UCSD-AML1 (cell line): ENCODE measurements around the gene GALE.
"Not testable (repeated sequence)": the region's sequence is repeated elsewhere in the genome, so short reads cannot be mapped to it uniquely, and the experiment has no call there.

ENCODE experiments used
- DNase-seq: peaks from one replicate; lab custom pipeline; 2025; ENCODE audit not compliant: unreplicated experiment; lab: John Stamatoyannopoulos, UW

The GALE gene

GRCh38 chr1:23793018-23793781 is 7.4 kb downstream of the GALE start:
- no peak for DNase-seq

DNA sequence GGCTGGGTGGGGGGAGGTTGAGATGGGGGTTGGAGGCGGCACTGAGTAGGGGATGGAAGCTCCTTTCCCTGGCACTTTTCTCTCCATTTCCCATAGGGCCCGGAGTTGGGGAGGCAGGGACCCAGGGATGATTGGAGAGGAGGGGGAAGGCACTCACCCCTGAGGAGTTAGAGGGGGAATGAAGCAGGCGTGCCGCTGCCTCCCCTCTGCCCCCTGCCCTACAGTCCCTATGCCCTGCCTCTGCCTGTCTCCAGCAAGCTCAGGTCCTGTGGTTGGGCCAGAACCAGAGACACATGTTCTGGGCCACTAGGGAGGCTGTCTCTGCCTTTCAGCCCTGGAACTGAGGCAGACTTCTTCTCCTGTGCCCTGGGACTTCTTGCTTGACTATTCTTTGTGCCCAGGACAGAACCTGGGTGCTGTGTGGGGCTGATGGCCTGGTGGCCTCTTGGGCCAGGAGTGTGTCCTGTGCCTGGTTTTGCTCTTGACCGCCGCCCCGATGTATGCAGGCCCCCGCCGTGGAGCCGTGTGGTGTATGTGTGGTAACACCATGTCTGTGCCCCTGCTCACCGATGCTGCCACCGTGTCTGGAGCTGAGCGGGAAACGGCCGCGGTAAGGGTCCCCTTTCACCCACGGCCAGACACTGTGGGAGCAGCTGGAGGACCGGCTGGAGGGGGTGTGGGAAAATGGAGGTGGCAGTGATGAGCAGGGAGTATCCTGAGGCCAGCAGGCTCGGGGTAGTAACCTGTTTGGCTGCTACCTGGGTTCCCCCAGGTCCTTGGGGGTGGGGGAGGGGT is 8.2 kb downstream of the GALE start:
- DNase-seq: no peak

- DNase-seq: peak; percentile 27
These were observed 9.0 kb downstream of the GALE start for GRCh38 chr1:23791516-23792047.

DNA sequence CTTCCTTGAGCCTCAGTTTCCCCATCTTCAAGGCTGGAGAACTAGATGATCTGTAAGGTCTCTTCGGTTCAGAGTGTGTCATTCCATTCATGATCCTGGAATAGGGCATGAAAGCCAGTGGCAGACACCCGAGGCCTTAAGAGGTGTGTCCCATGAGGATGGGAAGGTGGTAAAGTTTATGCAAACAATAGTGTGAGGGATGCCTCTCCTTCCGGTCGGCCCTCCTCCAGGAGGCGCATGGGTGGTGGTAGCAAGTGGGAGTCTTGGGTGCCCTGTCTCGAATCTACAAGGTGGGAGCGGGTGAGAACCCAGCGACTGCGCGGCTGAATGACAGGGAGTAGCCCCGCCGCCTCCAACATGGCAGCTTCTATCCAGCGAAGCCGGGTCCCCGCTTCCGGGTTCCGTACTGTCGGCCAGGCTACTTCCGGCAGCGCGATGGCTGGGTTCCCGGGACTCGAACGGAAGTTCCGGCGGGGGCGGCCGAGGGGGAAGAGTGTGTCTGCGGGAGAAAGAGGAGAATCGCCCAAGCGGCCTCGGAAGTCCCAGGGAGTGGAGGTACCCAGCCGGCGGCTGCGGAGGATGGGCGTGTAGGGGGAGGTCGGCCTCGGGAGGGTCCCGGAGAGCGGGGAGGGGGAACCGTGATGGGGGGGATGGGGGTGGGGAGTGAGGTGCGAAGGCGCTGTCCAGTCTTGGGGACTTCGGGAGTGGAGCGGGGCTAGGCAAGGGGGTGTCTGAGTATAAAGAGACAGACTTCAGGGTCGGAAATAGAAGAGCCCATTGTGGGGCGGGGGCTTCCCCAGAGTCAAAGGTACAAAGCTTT is 9.6 kb downstream of the GALE start, which contains the start of gene LYPLA2:
TSS of gene LYPLA2 (plus strand) at position 450 of the 820 bp plus-strand sequence. CDS start 1,538 bp downstream, outside the sequence.
- DNase-seq: peak; percentile 90

DNA sequence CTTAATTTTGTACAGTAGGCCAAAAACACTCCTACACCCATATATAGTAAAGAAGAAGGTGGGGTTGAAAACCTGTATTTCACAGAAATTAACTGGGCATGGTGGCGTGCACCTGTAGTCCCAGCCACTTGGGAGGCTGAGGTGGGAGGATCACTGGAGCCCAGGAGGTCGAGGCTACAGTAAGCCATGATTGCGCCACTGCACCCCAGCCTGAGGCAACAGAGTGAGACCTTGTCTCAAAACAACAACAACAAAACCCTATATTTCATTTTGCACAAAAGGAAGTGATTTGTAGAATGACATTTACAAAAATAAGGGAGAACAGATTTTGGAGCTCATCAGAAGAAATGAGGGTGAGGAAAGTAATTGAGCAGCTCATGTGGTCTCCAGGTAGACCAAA is 11.9 kb downstream of the GALE start:
- no peak for DNase-seq

DNA sequence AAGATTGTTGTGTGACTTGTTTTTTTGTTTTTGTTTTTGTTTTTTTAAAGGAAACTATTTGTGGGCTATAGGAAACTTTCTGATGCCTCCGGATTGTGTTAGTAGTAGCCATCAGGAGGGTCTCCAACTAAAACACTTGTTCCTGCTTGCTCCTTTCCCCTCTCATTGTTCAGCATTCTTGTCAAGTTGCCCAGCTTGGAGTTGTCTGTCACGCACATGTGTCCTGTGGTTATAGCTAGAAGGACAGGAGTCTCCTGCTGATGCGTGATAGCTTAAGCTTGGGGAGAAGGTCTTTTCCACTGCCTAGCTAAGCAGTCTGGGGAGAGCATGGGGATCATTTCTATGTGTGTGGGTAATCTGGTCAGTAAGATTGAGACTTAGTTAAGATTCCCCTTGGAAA is 12.9 kb downstream of the GALE start:
- DNase-seq: no peak

- DNase-seq: no peak
These were observed 15.7 kb downstream of the GALE start for GRCh38 chr1:23784846-23785245.

GRCh38 chr1:23783141-23783540 is 17.4 kb downstream of the GALE start:
- not testable (repeated sequence) for DNase-seq

DNA sequence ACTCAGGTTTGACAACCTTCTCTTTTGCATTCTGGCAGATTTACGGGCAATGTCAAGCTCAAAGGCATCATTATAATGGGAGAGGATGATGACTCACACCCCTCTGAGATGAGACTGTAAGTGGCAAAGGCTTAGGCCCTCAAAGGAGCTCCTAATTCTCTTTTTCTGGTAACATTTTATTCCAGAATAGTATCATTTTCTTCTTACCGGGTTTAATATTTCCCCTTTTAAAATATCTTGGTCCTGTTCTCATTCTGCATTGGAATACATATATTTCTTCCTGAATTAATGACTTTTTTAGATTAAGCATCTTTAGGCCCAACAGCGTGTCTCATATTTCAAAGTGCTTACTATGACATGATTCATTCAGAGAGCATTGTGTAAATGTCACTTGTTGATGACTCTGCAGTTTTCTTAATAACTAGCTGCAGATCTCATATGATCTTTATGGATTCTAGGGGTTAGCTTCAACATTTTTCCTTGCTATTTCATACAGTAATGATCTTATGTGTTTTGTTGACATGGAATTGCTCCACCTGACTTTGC is 20.7 kb downstream of the GALE start:
- DNase-seq: no peak

DNA sequence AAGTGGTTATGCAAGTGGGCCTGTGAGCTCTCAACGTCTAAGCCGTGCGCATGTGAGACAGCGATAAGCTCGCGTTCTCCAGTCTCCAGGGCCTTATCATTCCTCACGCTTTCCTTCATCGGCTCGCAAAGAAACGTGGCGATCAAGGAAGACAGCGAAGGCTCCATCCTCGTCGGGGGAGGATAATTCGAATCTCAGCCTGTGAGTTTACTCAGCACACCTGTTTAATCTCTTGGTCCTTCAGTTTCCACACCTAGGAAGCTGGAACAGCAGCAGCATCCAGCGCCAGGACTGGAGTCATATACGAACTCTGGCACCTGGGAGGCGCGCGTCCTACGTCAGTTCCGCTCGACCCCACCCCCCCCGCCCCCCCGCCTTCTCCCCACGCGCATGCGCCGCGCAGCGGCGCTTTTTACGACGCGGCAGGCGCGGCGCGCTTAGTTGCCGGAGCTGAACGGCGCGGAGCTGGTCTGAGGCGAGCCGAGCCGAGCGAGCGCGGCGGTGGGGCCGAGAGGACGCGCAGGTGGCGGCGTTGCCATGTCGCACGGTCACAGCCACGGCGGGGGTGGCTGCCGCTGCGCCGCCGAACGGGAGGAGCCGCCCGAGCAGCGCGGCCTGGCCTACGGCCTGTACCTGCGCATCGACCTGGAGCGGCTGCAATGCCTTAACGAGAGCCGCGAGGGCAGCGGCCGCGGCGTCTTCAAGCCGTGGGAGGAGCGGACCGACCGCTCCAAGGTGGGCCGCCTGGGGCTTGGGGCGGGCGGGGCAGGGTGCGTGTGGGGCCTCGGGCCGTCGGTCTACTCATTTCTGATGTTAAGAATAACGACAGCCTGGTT is 22.4 kb downstream of the GALE start, which contains the start of gene PITHD1:
TSS of gene PITHD1 (plus strand) at position 440 of the 836 bp plus-strand sequence. CDS start at position 538, 98 bp downstream.
- DNase-seq: peak; percentile 89

GRCh38 chr1:23776217-23776616 is 24.3 kb downstream of the GALE start:
- no peak for DNase-seq

DNA sequence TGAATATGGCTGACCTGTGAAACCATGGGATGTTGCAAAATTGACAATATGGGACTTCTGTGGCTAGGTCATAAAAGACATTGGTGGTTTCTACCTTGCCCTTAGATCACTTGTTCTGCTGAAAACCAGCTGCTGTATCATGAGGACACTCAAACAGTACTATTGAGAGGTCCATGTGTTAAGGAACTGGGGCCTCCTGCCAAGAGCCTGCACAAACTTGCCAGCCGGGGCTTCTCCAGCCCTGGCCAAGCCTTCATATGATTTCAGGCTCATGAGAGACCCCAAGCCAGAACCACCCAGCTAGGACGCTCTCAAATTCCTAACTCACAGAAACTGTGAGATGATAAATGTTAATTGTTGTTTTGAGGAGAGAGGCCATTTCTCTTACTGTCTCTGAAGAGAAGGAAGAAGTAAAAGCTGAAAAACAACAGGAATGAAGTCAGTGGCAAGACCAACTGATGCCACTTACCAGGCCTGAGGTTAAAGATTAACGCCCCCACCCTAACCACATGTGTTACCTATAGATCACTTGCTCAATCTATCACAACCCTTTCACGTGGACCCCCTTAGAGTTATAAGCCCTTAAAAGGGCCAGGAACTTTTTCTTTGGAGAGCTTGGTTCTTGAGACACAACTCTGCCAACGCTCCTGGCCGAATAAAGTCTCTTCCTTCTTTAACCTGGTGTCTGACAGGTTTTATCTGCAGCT is 26.2 kb downstream of the GALE start:
- DNase-seq: no peak

- DNase-seq: no peak
These were observed 27.7 kb downstream of the GALE start for GRCh38 chr1:23772854-23773242.

DNA sequence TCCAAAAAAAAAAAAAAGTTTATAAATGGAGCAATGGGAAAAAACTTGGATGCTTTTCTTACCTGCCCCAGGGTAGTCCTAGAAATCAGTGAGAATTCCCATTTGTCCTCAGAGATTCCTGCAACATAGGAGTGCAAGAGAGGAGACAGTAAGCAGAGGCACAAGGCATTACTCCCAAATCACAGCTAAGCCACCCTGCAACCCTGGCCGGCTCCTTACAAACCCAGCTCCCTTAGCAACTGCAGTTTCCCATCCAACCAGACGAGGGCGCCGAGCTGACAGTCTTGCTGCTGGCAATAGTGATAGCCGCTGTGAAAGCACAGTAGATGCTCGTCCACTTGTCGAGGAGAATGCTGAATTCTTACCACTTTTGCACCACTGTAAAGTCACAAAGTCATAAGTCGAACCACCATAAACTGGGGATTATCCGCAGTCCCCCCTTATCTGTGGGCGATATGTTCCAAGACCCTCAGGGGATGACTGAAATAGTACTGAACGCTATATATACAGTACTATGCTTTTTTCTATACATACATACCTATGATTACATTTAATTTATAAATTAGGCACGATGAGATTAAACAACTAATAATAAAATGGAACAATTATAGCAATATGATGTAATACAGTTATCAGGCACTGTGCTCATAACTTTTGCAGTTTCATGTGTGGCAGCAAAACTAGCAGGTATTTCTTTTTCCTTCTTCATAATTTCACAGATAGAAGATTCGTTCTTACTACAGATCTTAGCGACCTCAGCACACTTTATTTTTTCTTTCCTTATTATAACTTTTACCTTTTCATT is 28.3 kb downstream of the GALE start:
- DNase-seq: peak; percentile 81

- DNase-seq: no peak
These were observed 31.8 kb downstream of the GALE start for GRCh38 chr1:23768733-23769132.

DNA sequence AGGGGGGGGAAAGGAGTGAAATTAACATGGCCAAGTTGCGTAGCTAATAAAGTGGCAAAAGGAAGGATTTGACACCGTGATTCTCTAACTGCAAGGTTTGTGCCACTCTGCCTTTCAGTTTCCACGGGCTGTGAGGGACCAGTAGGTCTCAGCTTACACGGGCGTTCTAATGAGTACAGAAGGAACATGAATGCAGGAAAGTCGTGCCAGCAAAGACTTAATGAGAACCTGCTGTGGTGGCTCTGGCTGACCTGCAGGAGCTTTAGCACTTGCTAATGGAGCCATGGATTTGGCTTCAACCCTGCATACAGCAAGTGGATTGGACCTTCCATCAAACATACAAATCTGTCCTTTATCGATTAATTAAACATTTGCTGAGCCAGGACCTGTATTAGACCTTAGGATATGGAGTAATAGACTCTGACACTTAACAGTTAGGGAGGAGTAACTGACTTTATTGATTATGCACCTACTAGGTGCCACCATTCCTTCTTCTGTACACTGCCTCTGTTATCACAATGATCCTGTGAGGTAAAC is 37.4 kb downstream of the GALE start:
- no peak for DNase-seq

DNA sequence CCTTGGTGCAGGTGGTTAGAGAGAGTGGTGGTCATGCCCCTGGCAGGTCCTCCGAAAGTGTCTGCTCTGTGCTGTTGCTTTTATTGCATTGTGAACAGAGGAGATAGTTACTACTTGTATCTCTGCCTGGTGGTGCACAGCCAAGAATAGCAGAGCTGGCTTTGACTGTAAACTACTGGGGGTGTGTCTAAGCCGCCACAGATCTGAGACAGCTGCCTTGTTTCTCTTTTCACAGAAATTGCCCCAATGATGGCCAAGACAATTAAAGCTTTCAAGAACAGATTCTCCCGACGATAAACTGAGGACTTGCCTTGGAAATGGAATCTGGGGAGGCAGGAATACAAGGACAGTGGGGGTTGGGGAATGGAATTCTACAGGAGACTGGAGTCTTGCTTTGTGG is 41.3 kb downstream of the GALE start:
- DNase-seq: no peak

- no peak for DNase-seq
These were observed 42.7 kb downstream of the GALE start for GRCh38 chr1:23757812-23758211.
